ENCODE measurements around the gene TALDO1. TPM values are rescaled to one million over a fixed set of nuclear protein-coding genes. Genes with fewer than 3 reads are reported as not detected.

TALDO1 gene
- total and polyA plus RNA-seq, 2 donors (not counting 3 experiments of a cell fraction or from before 2014, with no cell fraction given): 211 to 294 TPM

- no peaks in the 10 kb centered on the region for H4K20me1 ChIP-seq (replicated peaks; ENCODE audit: control insufficient read depth, extremely low read depth, insufficient read depth, low read length)
Measured at GRCh38 chr11:773830-774229, 26.6 kb downstream of the TALDO1 start.

DNA sequence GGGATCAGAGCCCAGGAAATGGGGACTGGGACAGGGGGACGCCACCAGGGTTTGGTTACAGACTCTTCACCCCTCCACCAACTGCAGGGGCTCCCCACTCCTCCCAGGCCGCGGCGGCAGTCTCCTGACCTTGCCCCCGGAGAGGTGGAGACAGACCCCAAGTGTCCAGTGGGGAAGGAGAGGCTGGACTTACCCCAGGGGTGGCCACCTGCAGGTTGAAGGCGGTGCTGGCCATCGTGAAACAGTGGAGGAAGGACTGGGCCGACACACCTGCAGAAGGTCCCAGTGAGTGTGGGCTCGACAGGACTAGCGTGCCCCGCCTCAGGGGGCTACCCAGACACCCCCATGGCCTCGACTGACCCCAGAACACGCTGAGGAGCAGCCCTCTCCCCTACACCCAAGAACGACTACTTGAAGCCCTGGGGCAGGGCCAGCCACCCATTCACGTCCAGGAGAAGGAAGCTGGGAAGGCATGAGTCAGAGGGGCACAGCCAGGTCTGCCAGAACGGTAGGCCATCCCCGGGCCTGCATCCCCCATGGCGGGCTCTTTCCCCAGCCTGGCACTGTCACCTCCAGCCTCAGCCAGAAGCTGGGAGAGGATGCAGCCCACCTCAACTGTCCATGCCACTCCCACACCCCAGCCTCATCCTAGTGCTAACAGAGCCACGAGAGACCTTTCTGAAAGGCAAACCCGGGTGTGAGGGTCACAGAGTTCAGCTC is 27.8 kb downstream of the TALDO1 start:
- no peak overlapping the region for H3K4me3 ChIP-seq (replicated peaks in 1 of 3; ENCODE audit: insufficient read depth in 1 of 3, low read depth in 1 of 3, low read length in 3 of 3)
- peak; percentile 43 for TF ChIP-seq FOS (IDR thresholded peaks at IDR 0.05; ENCODE audit: borderline replicate concordance, insufficient read depth, low read length)
- peak; percentile 30 for TF ChIP-seq POLR2AphosphoS5 (IDR thresholded peaks at IDR 0.05; ENCODE audit: insufficient read depth, low read depth, low read length)
- TF ChIP-seq CTCF (IDR thresholded peaks at IDR 0.05; ENCODE audit: extremely low read depth in 1 of 2, insufficient read depth in 1 of 2, low read depth in 1 of 2, low read length in 2 of 2): no peak
- peak; percentile 78 for FAIRE-seq
- ChIA-PET POLR2A (interaction anchor here (0.7 kb wide), 1 partner anchor 12 kb away, joined by 4 read pairs; no protein-coding TSS in a partner anchor), CTCF (interaction anchor here (0.8 to 1.2 kb wide), 4 partner anchors 8 to 200 kb away, joined by 4 to 6 read pairs (median 4); no protein-coding TSS in a partner anchor)
- DNase-seq (ENCODE audit: low read depth, low spot score): peak; percentile 36
- no peaks in the 10 kb centered on the region for H3K9me3 ChIP-seq (replicated peaks; ENCODE audit: control insufficient read depth, insufficient read depth, low read length)
- H3K79me2 ChIP-seq (ENCODE audit: control insufficient read depth, insufficient read depth, low read length): peaks cover 68% of the 10 kb centered on the region
- peak overlapping the region; percentile 24 for H3K9ac ChIP-seq (replicated peaks; ENCODE audit: extremely low read depth, insufficient read depth, low read length)
- H3K9me1 ChIP-seq (replicated peaks; ENCODE audit: control insufficient read depth, extremely low read depth, insufficient read depth, low read length): no peaks in the 10 kb centered on the region
- H3K36me3 ChIP-seq (ENCODE audit: control insufficient read depth in 2 of 2, extremely low read depth in 1 of 2, insufficient read depth in 2 of 2, low read length in 2 of 2): peaks cover 14 to 35% of the 10 kb centered on the region in 2 experiments
- BruUV-seq (replicated peaks): no TSS peak
- no peak overlapping the region for H2AFZ ChIP-seq (ENCODE audit: low read depth, low read length)
- H3K4me2 ChIP-seq (ENCODE audit: insufficient read depth, low read length): peak overlapping the region; percentile 78
- intact Hi-C loops (cut with micrococcal nuclease) (no loop called here), dilution Hi-C loops (cut with MboI; ENCODE audit: extremely low pct_ligation_motif_present, low sequenced_read_pairs) (no loop called here)
- H4K20me1 ChIP-seq (replicated peaks; ENCODE audit: control insufficient read depth, extremely low read depth, insufficient read depth, low read length): no peaks in the 10 kb centered on the region
- H3K27ac ChIP-seq (ENCODE audit: insufficient read depth, low read depth, low read length): peak overlapping the region; percentile 1
- H3K4me1 ChIP-seq (ENCODE audit: control insufficient read depth, extremely low read depth, insufficient read depth, low read length): peaks cover 23% of the 10 kb centered on the region
- H3K27me3 ChIP-seq (ENCODE audit: control insufficient read depth in 2 of 2, insufficient read depth in 2 of 2, low read length in 2 of 2): no peaks in the 10 kb centered on the region

More at GRCh38 chr11:773830-774229, 26.6 kb downstream of the TALDO1 start:
- CTCF ChIA-PET: no interaction called here
- H3K4me2 ChIP-seq (ENCODE audit: insufficient read depth, low read length): no peak overlapping the region
- H3K9me3 ChIP-seq (replicated peaks; ENCODE audit: control insufficient read depth, insufficient read depth, low read length): no peaks in the 10 kb centered on the region
- H3K9me1 ChIP-seq (replicated peaks; ENCODE audit: control insufficient read depth, extremely low read depth, insufficient read depth, low read length): no peaks in the 10 kb centered on the region
- BruUV-seq (replicated peaks): no TSS peak
- peaks cover 17 to 37% of the 10 kb centered on the region in 2 experiments for H3K36me3 ChIP-seq (ENCODE audit: control insufficient read depth in 2 of 2, extremely low read depth in 1 of 2, insufficient read depth in 2 of 2, low read length in 2 of 2)
- TF ChIP-seq POLR2A (IDR thresholded peaks at IDR 0.05; ENCODE audit: low read depth, low read length): no peak
- no peak for TF ChIP-seq JUN (IDR thresholded peaks at IDR 0.05; ENCODE audit: borderline replicate concordance, insufficient read depth, insufficient read length, low read depth)
- dilution Hi-C loops (cut with MboI; ENCODE audit: extremely low pct_ligation_motif_present, low sequenced_read_pairs): no loop called here
- DNase-seq (ENCODE audit: low read depth, low spot score) (no peak), FAIRE-seq (no peak)
- POLR2A ChIA-PET: no interaction called here
- H3K9ac ChIP-seq (replicated peaks; ENCODE audit: extremely low read depth, insufficient read depth, low read length): no peak overlapping the region
- H3K4me3 ChIP-seq (replicated peaks in 1 of 3; ENCODE audit: insufficient read depth in 1 of 3, low read depth in 1 of 3, low read length in 3 of 3): no peak overlapping the region
- no peaks in the 10 kb centered on the region for H3K27me3 ChIP-seq (ENCODE audit: control insufficient read depth in 2 of 2, insufficient read depth in 2 of 2, low read length in 2 of 2)
- intact Hi-C loops (cut with micrococcal nuclease): no loop called here
- H3K4me1 ChIP-seq (ENCODE audit: control insufficient read depth, extremely low read depth, insufficient read depth, low read length): peaks cover 23% of the 10 kb centered on the region
- no peak overlapping the region for H3K27ac ChIP-seq (ENCODE audit: insufficient read depth, low read depth, low read length)
- H2AFZ ChIP-seq (ENCODE audit: low read depth, low read length): no peak overlapping the region
- peaks cover 65% of the 10 kb centered on the region for H3K79me2 ChIP-seq (ENCODE audit: control insufficient read depth, insufficient read depth, low read length)

Data from endothelial cell of umbilical vein (primary cell).